Measurements from ENCODE around the gene ADAM8. TPM values are rescaled to one million over a fixed set of nuclear protein-coding genes. Genes with fewer than 3 reads are reported as not detected.

ADAM8 gene
- total and polyA plus RNA-seq, 4 experiments from 2014 or later, result 63.9 to 97.8 (median 88.8) TPM

- CTCF ChIA-PET (ENCODE audit: partially characterized antibody), result no interaction called here
- Histone ChIP-seq H3K27ac (ENCODE audit: low read depth, low read length) (no peak overlapping the region), H3K4me3 (ENCODE audit: low read length in 2 of 2) (no peak overlapping the region), H3K36me3 (ENCODE audit: insufficient read depth, low read length) (no peaks in the 10 kb centered on the region), H3K27me3 (ENCODE audit: insufficient read depth, low read length) (no peaks in the 10 kb centered on the region), H3K4me1 (ENCODE audit: insufficient read depth, low read length) (no peaks in the 10 kb centered on the region), H3K9me3 (ENCODE audit: control insufficient read depth in 1 of 2, low read length in 2 of 2) (no peaks in the 10 kb centered on the region)
- Mint-ChIP-seq H3K36me3 (no peaks in the 10 kb centered on the region), H3K27me3 (peaks cover 3 to 7% of the 10 kb centered on the region in 2 donors), H3K4me1 (peaks cover 0 to 4% (median 1%) of the 10 kb centered on the region in 4 donors), H3K4me3 (no peak overlapping the region), H3K27ac (no peak overlapping the region), H3K9me3 (no peaks in the 10 kb centered on the region)
- POLR2A ChIA-PET (ENCODE audit: partially characterized antibody), result no interaction called here
- DNase-seq, result no peak
- intact Hi-C loops (cut with micrococcal nuclease), result no loop called here
These were observed 63.7 kb downstream of the ADAM8 start for GRCh38 chr10:133212853-133213494.

Small RNA genes within 50 kb of the gene (microRNA-seq; reads per million reads assigned to microRNA genes)
- gene MIR202 (ENCODE audit: borderline microRNAs expressed, borderline number of aligned reads, borderline replicate concordance), result not detected

Other genes with a start within 250 kb of the ADAM8 start
- gene ADGRA1, start 188.9 kb downstream of the ADAM8 start, total RNA-seq, result not detected
- gene ADGRA1, start 188.9 kb downstream of the ADAM8 start, polyA plus RNA-seq, result not detected
- 1 to 10 TPM in 1 of 2 experiments, under 1 TPM in 1; 0.87 to 1.4 TPM for gene KNDC1, start 116.6 kb downstream of the ADAM8 start, total RNA-seq
- gene KNDC1, start 116.6 kb downstream of the ADAM8 start, polyA plus RNA-seq, result under 1 TPM in 1 of 2 donors, not detected in 1; 0.09 TPM
- gene UTF1, start 46.7 kb downstream of the ADAM8 start, total RNA-seq, result not detected
- gene UTF1, start 46.7 kb downstream of the ADAM8 start, polyA plus RNA-seq, result not detected
- gene VENTX, start 39.0 kb downstream of the ADAM8 start, total RNA-seq, result not detected
- not detected for gene VENTX, start 39.0 kb downstream of the ADAM8 start, polyA plus RNA-seq
- gene TUBGCP2, start 32.0 kb upstream of the ADAM8 start, total RNA-seq, result 10 to 100 TPM; 66.5 to 74.0 TPM
- 10 to 100 TPM; 14.1 to 40.8 TPM for gene TUBGCP2, start 32.0 kb upstream of the ADAM8 start, polyA plus RNA-seq
- gene ZNF511, start 32.0 kb upstream of the ADAM8 start, total RNA-seq, result 10 to 100 TPM; 31.5 to 33.1 TPM
- gene ZNF511, start 32.0 kb upstream of the ADAM8 start, polyA plus RNA-seq, result 100 to 1,000 TPM in 1 of 2 donors, 10 to 100 TPM in 1; 69.0 to 107 TPM
- 1 to 10 TPM; 6.4 to 7.2 TPM for gene CALY, start 60.0 kb upstream of the ADAM8 start, total RNA-seq
- gene CALY, start 60.0 kb upstream of the ADAM8 start, polyA plus RNA-seq, result 1 to 10 TPM; 1.4 to 2.2 TPM
- gene PRAP1, start 70.5 kb upstream of the ADAM8 start, total RNA-seq, result not detected
- gene PRAP1, start 70.5 kb upstream of the ADAM8 start, polyA plus RNA-seq, result not detected
- gene FUOM, start 81.2 kb upstream of the ADAM8 start, total RNA-seq, result 10 to 100 TPM; 17.1 to 18.1 TPM
- gene FUOM, start 81.2 kb upstream of the ADAM8 start, polyA plus RNA-seq, result 10 to 100 TPM; 15.6 to 16.3 TPM
- 10 to 100 TPM; 29.7 to 30.6 TPM for gene ECHS1, start 96.5 kb upstream of the ADAM8 start, total RNA-seq
- gene ECHS1, start 96.5 kb upstream of the ADAM8 start, polyA plus RNA-seq, result 100 to 1,000 TPM in 1 of 2 donors, 10 to 100 TPM in 1; 81.4 to 117 TPM
- 1 to 10 TPM; 9.1 to 9.5 TPM for gene PAOX, start 102.4 kb upstream of the ADAM8 start, total RNA-seq
- 10 to 100 TPM in 1 of 2 donors, 1 to 10 TPM in 1; 7.6 to 10.3 TPM for gene PAOX, start 102.4 kb upstream of the ADAM8 start, polyA plus RNA-seq
- gene MTG1, start 117.3 kb upstream of the ADAM8 start, total RNA-seq, result 10 to 100 TPM; 64.8 to 65.4 TPM
- gene MTG1, start 117.3 kb upstream of the ADAM8 start, polyA plus RNA-seq, result 10 to 100 TPM; 32.6 to 37.0 TPM
- gene SPRN, start 147.8 kb upstream of the ADAM8 start, total RNA-seq, result not detected
- under 1 TPM; 0.14 to 0.26 TPM for gene SPRN, start 147.8 kb upstream of the ADAM8 start, polyA plus RNA-seq
- 10 to 100 TPM; 10.5 to 11.2 TPM for gene SCART1, start 177.1 kb upstream of the ADAM8 start, total RNA-seq
- gene SCART1, start 177.1 kb upstream of the ADAM8 start, polyA plus RNA-seq, result 1 to 10 TPM in 1 of 2 donors, under 1 TPM in 1; 0.49 to 1.2 TPM